D721Med (cell line): Measurements from ENCODE around the gene LZTS2.

Experiments
- DNase-seq: peaks from one replicate; pipeline ENCODE4 v3.0.0; 2011; ENCODE audit warnings: low spot score; ENCODE audit not compliant: insufficient read length
- FAIRE-seq: peaks from 2 replicates; lab custom pipeline; 2011; peaks lifted over from hg19 to GRCh38; lab: Jason Lieb, UNC
- TF ChIP-seq, protein P1 (sequence below): IDR thresholded peaks from 2 replicates; pipeline ENCODE4 v1.5.1; 2012; ENCODE audit warnings: mild to moderate bottlenecking, control low read depth; ENCODE audit not compliant: insufficient read depth; ENCODE audit errors: missing control alignments

The LZTS2 gene

GRCh38 chr10:100967332-100967731, 32.3 kb upstream of the LZTS2 start:
- DNase-seq, result no peak
- FAIRE-seq, result no peak
- TF ChIP-seq, protein P1, sequence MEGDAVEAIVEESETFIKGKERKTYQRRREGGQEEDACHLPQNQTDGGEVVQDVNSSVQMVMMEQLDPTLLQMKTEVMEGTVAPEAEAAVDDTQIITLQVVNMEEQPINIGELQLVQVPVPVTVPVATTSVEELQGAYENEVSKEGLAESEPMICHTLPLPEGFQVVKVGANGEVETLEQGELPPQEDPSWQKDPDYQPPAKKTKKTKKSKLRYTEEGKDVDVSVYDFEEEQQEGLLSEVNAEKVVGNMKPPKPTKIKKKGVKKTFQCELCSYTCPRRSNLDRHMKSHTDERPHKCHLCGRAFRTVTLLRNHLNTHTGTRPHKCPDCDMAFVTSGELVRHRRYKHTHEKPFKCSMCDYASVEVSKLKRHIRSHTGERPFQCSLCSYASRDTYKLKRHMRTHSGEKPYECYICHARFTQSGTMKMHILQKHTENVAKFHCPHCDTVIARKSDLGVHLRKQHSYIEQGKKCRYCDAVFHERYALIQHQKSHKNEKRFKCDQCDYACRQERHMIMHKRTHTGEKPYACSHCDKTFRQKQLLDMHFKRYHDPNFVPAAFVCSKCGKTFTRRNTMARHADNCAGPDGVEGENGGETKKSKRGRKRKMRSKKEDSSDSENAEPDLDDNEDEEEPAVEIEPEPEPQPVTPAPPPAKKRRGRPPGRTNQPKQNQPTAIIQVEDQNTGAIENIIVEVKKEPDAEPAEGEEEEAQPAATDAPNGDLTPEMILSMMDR, result no peak

- TF ChIP-seq, protein P1, result no peak
- no peak for FAIRE-seq
- no peak for DNase-seq
These were observed 31.4 kb upstream of the LZTS2 start for GRCh38 chr10:100968062-100968736.

DNA sequence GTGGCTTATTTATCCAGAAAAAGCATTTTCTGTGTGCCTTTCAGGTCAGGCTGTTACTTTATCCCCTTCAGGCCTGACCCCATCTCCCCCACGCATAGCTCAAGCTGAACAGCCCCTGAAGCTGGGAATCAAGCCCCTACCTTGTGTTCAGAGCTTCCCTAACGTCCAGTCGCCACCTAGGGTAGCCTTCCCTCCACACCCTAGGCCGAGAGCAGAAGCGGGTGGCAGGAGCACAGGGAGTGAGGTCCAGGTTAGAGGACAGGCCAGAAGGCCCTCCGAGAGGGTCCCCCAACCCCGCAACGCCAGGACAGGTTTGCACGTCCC, 30.8 kb upstream of the LZTS2 start:
- FAIRE-seq (no peak), DNase-seq (no peak)
- TF ChIP-seq, protein P1, result no peak

GRCh38 chr10:100969187-100970075, 30.2 kb upstream of the LZTS2 start, which contains the start of gene SEMA4G:
Gene SEMA4G, plus strand, starts transcription at chr10:100969504. Its CDS starts 3,409 bp downstream, at chr10:100972913.
- DNase-seq (peak; percentile 78), FAIRE-seq (no peak)
- TF ChIP-seq, protein P1, result peak; percentile 34

- FAIRE-seq (no peak), DNase-seq (no peak)
- TF ChIP-seq, protein P1, result no peak
These were observed 29.3 kb upstream of the LZTS2 start for GRCh38 chr10:100970076-100970913.

- no peak for DNase-seq
- no peak for FAIRE-seq
- TF ChIP-seq, protein P1, result no peak
These were observed 28.4 kb upstream of the LZTS2 start for GRCh38 chr10:100970914-100971811.
